Fibroblast of gingiva (primary cell): ENCODE data around the gene ANKLE1.
"Not testable (repeated sequence)": the region's sequence is repeated elsewhere in the genome, so short reads cannot be mapped to it uniquely, and the experiment has no call there.

Experiments used
- DNase-seq: peaks from one replicate; pipeline ENCODE4 v3.0.0-alpha.2; 2011; ENCODE audit warnings: low read depth

ANKLE1 gene

DNA sequence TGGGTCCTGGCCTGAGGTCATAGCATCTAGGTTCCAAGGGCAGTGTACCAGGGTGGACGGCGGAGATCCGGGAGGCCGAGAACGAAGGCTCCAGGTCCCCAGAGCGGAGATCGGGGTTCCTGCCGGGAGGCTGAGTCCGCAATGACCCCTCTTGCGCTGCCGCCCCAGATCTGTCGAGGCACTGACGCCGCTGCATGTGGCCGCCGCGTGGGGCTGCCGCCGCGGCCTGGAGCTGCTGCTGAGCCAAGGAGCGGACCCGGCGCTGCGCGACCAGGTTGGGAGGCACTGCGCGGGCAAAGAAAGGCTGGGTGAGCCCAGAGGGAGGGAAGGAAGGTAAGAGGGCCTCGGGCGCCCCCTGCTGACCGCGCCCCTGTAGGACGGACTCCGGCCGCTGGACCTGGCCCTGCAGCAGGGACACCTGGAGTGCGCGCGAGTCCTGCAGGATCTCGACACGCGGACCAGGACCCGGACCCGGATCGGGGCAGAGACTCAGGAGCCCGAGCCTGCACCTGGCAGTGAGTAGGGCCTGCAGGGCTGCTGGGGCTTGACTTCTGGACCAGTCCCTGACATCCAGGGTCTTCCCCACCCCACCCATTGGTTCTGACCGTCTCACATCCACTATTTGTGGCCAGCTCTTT lies 906 bp downstream of the ANKLE1 start:
- peak; percentile 48 for DNase-seq

DNA sequence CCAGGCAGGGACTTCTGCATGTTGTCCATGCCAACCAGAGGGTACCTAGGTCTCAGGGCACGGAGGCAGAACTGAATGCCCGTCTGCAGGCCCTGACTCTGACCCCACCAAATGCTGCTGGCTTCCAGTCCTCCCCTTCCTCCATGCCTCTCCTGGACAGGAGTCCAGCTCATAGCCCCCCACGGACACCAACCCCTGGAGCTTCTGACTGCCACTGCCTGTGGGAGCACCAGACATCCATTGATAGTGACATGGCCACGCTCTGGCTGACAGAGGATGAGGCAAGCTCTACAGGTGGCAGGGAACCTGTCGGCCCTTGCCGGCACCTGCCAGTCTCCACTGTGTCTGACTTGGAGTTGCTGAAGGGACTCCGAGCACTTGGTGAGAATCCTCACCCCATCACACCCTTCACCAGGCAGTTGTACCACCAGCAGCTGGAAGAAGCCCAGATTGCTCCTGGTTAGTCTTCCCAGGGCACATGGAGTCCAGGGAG lies 1.8 kb downstream of the ANKLE1 start:
- DNase-seq = no peak

DNA sequence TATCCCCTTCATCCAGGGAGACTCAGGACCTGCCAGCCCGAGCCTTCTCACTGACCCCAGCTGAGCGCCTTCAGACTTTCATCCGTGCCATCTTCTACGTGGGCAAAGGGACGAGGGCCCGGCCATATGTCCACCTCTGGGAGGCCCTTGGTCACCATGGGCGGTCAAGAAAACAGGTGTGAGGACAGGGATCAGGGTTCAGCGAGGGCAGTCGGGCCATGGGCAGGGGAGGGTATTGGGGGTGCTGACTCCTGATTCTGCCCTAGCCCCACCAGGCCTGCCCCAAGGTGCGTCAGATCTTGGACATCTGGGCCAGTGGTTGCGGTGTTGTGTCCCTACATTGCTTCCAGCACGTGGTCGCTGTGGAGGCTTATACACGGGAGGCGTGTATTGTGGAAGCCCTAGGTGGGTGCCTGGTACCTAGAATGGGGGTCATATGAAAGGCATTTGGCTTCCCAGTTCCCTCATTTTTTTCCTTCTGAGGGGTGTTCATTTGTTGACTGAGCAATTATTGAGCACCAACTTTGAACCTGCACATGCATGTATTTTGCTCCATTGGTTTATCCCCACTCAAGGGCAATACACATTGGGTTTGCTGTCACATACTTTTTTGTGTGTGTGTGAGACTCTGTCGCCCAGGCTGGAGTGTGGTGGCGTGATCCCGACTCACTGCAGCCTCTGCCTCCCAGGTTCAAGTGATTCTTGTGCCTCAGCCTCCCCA lies 3.9 kb downstream of the ANKLE1 start:
- DNase-seq = no peak

DNA sequence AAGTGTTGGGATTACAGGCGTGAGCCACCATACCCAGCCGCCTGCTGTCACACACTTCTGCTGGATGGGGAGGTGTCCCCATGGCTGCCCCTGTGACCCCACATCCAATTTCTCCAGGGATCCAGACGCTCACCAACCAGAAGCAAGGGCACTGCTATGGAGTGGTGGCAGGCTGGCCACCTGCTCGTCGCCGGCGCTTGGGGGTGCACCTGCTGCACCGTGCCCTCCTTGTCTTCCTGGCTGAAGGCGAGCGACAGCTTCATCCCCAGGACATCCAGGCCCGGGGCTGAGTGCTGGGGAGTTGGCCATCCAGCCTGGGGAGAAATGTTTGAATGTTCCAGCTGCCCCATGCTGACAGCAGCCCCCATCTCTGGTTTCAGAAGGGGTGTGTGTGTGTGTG lies 4.6 kb downstream of the ANKLE1 start:
- no peak for DNase-seq

DNA sequence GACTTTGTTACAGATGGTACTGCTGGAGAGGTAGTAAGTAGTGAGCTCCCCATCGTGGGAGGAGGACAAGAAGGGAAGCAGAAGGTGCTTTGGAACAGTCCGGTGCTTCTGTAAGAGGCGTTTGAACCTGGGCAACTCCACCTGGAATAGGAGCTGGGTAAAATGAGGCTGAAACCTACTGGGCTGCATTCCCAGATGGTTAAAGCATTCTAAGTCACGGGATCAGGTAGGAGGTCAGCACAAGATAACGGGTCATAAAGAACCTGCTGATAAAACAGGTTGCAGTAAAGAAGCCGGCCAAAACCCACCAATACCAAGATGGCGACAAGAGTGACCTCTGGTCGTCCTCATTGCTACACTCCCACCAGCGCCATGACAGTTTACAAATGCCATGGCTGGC lies 5.1 kb downstream of the ANKLE1 start:
- no peak for DNase-seq

DNA sequence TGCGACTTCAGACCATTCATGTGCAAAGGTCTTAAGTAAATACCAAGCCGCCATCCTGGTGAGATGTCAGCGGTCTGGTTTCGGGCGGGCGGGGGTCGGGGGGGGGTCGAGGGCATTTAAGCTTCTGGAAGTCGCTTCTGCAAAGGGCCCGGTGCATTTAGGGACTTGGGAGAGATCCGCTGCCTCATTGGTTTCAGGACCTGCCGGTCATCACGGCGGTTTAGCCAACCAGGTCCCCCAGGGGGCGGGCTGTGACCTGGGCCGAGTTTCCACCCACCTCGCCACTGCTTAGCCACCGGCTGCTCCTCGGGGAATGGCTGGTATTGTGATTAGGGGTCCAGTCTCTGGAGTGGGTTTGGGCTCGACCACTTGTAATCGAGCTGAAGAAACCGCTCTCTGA lies 7.8 kb downstream of the ANKLE1 start:
- peak; percentile 86 for DNase-seq

DNA sequence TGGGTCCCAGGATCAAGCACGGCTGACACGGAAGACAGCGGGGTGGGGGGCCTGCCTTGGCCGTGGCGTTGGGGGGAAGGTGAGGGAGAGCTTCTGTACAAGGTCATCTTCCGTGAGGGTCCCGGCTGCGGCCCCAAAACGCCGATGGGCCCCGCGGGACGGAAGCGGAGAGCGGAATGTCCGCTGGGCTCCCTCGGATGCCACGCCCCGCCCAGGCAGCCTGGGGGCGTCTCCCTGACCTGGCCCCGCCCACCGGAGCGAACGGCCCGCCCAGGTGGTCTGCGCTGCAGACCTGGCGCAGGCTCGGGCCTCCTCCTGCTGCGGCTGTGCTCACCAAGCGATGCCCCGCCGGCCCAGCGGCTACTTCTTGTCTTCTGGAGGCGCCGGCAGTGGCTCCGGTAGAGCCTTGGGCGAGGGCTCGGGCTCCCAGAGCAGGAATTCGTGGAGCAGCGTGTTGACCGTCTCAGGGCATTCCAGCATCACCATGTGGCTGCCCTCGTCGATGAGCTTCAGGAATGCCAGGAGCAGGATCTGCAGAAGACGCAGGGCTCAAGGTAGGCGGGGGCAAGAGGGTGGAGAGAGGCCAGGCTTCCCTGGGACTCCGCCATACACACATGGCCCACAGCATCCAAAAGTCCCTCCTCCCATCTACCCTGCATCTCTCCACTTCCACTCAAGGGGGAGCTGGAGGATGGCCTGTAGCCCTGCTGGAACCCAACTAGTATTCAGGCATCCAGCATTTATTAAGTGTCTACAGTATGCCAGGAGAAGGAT lies 10.8 kb downstream of the ANKLE1 start:
- DNase-seq = peak; percentile 93

DNA sequence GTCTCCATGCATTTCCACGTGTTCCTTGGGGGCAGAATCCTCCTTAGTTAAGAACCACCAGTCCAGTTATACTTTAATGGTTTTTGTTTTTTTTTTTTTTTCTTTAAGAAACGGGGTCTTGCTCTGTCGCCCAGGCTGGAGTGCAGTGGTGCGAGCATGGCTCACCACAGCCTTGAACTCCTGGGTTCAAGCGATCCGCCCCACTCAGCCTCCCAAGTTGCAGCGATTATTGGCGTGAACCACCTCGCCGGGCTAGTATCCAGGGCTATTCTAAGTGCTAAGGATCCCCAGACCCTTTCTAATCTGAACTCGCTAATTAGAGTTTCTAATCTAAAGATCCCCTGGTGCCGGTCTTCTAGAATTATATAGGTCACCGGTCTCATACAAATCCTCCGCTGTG lies 11.9 kb downstream of the ANKLE1 start:
- DNase-seq = no peak

DNA sequence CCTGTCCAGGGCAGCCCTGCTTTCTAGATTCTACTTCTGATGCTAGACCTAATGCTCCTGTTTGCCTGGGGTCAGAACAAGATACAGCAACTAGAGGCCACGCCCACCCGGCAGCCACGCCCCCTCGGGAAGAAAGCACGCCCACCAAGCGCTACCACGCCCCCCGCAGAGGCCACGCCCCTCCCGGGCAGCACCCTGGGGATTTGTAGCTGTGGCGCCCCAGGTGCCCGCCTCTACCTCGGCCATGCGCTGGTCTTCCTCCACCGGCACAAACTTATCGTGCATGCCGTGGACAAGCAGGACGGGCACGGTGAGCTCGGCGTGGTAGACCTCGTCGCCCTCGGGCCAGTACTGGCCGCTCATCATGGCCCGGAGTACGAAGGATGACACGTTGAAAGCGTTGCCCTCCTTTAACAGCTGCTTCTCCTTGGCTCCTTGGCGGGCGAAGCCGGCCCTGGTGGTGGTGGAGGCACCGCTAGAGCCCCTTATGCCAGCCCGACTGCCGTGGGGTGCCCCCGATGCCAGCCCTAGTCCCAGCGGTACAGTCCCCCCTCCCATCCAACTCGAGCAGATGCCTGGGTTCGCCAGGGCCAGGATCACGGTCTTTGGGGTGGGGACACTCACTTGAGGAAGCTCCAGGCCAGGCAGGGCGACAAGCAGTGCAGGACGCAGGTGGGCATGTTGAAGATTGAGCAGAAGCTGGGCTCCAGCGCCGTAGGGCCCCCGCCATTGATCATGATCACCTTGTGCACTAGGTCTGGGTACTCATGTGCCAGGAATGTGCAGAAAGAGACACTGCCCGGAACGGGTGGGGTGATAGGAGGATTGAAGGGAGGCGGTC lies 12.6 kb downstream of the ANKLE1 start:
- no peak for DNase-seq

DNA sequence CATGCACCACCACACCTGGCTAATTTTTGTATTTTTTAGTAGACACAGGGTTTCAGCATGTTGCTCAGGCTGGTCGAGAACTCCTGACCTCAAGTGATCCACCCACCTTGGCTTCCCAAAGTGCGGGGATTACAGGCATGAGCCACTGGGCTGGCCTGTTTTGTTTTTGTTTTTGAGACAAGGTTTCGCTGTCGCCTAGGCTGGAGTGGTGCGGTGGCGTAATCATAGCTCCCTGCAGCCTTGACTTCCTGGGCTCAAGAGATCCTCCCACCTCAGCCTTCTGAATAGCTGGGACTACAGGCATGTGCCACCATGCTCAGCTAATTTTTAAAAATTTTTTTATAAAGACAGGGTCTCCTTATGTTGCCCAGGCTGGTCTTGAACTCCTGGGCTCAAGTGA lies 13.8 kb downstream of the ANKLE1 start:
- not testable (repeated sequence) for DNase-seq

DNA sequence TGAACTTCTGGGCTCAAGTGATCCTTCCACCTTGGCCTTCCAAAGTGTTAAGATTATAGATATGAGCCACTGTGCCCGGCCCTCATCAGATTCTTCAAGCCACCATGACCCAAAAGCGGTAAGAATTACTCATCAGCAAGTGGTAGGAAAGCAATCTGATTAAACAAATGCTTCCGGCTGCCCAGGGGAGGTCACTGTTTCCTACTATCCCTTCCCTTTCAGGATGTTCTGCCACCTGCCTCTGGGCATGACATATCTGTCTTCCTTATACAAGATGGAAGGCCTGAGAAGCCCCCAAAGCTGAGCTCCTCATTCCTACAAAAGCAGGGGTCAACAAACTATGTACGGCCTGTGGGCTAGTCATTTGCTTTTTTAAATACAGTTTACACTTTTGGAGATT lies 14.6 kb downstream of the ANKLE1 start:
- peak; percentile 27 for DNase-seq

DNA sequence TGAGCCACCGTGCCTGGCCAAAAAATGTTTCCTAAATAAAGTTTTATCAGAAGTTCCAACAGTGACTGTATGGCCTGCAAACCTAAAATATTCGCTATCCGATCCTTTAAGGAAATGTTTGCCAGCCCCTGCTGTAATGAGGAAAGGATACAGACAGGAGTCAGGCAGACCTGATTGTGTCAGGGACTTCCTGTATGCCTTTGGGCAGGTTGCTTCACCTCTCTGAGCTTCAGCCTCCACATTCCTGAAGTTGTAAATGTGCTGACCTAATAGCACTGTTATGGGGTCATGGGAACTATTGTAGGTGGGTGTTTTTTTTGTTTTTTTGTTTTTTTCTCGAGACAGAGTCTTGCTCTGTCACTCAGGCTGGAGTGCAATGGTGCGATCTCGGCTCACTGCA lies 15.3 kb downstream of the ANKLE1 start:
- DNase-seq = no peak

DNA sequence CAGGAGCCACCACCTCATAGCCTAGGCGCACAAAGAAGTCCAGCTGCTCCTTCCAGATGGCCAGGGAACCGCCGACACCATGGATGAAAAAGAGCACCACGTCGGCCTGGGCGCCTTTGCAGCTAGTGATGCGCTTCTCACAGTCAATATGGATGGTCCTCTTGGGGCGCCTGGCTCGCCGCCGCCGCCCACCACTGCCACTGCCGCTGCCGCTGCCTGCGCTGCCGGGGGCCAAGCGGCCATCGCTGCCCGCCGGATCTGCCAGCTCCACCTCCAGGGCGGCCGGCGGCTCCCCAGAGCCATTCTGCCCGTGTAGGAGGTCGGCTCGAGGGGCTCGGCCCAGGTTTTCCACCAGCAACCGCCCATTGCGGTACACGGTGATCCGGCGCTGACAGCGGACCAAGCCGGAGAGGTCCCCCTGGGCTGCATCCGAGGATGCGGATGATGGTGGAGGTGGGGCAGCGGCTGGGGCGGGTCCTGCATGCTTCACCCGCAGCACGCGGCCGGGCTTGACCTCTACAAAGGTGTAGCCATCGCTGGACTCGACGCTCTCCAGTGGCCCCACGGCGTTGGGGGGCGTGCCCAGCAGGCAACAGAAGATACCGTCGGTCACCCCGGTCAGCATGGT lies 19.4 kb downstream of the ANKLE1 start:
- DNase-seq = no peak

DNA sequence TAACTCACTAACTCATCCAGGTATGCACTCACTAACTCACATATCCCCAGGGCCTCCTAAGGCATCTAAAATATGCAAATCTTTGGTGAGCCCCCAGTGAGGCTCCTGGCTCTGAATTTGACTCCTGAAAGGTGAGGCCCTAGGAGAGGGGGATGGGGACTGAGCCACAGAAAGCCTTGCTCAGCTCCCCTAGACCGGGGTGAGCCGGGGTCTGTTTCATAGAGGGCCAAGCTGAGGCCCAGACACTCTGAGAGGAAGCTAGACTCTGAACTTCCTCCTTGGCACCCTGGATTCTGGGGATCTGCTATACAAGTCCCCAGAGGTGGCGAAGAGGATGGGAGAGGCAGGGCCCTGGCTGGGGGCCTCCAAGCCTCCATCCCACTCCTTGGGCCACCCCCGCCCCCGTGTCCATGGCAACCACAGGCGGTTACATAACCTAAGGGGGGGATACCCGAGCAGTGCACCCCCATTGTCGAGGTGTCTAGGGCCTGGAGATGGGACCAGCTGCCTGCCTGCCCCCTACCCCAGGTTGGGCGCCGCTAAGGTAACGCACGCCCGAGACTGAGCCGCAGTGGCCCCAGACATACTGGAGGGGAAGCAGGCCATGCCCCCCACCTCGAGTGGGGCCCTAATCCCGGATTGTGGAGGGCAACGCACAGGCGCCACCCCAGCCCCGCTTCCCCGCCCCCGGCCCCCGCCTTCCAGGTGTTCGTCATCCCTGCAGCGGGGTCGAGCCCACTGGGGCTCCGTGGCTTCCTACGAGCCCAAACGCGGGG lies 20.9 kb downstream of the ANKLE1 start:
- no peak for DNase-seq

DNA sequence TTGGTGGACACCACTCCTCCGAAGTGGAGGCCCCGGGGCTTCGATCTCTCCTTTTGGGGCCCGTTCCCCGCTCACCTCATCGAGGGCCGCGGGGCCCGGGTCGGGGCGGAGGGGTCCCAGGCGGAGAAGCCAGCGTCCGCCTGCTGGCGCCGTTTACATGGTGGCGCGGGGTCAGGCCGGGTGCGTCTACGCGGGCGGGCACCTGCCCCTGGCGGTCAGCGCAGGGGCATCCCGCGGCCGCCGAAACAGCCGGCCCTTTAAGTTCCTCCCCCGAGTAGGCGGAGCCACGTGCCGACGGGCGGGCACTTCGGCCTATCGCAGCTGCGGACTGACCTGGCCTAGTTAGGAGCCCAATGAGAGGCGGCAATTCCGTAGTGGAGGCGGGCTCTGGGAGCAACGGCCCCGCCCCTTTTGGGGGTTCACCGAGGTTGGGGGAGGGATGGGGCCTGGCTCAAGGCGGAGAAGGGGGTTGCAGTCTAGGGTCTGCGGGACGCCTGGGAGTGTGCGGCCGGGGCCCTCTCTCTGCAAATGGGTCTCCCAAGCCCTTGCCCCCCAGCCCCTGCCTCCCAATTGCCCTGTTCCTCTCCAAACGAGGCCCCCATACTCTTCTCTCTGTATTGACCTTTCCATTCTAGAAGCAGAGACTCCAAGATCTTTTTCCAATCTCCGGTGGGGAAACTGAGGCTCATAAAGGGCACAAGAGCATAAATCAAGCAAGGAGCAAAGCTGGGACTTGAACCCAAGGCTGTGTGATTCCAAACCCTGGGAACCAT lies 21.7 kb downstream of the ANKLE1 start, which contains the start of gene ABHD8:
Gene ABHD8 (minus strand): TSS at position 259 of the 773 bp plus-strand sequence. CDS start 1,809 bp downstream, outside the sequence.
- DNase-seq = peak; percentile 94

DNA sequence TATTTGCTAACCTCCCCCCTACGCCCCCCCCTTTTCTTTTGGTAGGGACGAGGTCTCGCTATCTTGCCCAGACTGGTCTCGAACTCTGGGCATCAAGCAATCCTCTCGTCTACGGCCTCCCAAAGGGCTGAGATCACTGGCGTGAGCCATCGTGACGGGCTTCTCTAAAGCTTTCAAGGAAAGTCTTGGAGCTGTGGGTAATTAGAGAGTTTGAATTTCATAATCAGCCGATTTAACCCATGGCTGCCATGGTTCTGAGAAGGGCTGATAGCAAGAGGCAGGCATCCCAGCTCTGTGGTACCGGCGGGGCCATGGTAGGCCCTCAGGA lies 22.2 kb downstream of the ANKLE1 start:
- peak; percentile 86 for DNase-seq

DNA sequence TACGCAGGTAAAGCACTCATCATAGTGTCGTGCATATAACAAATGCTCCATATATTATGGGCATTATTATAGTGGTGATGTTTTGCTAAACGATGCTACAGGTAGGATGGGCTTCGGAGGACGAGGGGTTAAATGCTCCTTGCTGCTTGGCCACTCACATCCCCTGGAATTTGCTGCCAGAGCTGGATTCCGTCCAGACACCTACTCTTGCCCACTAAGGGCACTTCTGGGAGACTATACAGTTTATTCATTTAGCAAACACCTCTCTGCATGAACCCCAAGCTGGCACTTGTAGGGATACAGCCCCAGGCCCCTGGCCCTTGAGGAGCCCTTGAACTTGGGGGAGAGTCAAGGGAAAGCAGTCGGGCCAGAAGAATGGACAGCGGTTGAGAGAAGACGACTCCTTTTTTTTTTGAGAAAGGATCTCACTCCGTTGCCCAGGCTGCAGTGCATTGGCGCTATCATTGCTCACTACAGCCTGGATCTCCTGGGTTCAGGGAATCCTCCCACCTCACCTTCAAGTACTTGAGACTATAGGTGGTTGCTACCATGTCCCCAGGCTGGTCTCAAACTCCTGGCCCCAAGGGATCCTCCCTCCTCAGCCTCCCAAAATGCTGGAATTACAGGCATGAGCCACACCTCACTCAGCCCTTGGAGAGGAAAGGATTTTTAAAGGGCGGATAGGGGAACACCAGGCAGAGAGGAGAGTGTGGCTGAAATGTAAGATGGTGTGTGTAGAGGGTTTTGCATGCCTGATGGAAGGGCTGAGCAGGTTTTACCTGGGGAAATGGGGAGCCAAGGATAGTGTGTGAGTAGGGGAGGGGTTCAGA lies 22.9 kb downstream of the ANKLE1 start:
- peak; percentile 49 for DNase-seq

DNA sequence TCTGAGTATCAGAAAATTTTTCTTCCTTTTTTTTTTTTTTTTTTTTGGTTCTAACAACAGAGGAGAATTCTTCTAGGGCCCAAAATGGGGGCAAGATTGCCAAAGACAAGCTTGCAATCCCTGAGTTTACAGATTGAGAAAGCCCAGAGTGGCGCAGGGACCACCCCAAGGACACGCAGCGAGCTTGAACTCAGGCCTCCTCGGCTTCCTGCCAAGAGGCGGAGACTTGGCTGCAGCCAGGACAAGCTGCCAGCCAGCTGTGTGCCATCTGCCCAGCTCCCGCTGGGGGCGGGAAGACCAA lies 23.5 kb downstream of the ANKLE1 start:
- DNase-seq = no peak
